SK-N-SH (cell line): ENCODE data around the gene HRCT1. TPM values are rescaled to one million over a fixed set of nuclear protein-coding genes. Genes with fewer than 3 reads are reported as not detected.

Experiments used
- CTCF ChIA-PET: fragments of 300-600, 350-600 bp; formaldehyde crosslinking; extraction: SDS; loops from one replicate; lab custom pipeline; 2021; lab: Yijun Ruan, JAX
- POLR2A ChIA-PET: fragments of 350-600 bp; sonication (Branson Sonifier 250); formaldehyde crosslinking; extraction: SDS; loops from one replicate; lab custom pipeline; 2020; ENCODE audit warnings: antibody characterized with exemption, inconsistent platforms; lab: Yijun Ruan, JAX
- DNase-seq: peaks from one replicate; pipeline ENCODE4 v3.0.0; 2012
- H2AFZ ChIP-seq: fragments of 200-600 bp; sonication (generic); 2 replicates; pipeline ENCODE4 v1.8.1; 2016; ENCODE audit warnings: antibody characterized with exemption, mild to moderate bottlenecking, low read depth
- H3F3A ChIP-seq: fragments of 200-600 bp; sonication (generic); replicated peaks from 2 replicates; pipeline ENCODE3; 2016; ENCODE audit warnings: antibody characterized with exemption, mild to moderate bottlenecking; ENCODE audit not compliant: insufficient read depth
- H3K27ac ChIP-seq, 2 experiments: fragments of 200-500 bp in 1 of 2; fragments of 200-600 bp in 1 of 2; sonication (Bioruptor generic) in 1 of 2; sonication (generic), shearing (Covaris generic) in 1 of 2; 2 replicates each; pipeline versions ENCODE4 v1.5.1 to v1.6.1; 2014 to 2016; ENCODE audit warnings: low read depth in 2 of 2, inconsistent platforms in 1 of 2, low read length in 1 of 2, mild to moderate bottlenecking in 1 of 2, mixed read lengths in 1 of 2
- H3K27me3 ChIP-seq: fragments of 200-600 bp; sonication (generic), shearing (Covaris generic); 2 replicates; pipeline ENCODE4 v1.6.1; 2016; ENCODE audit warnings: mixed run types; ENCODE audit not compliant: insufficient read depth
- H3K36me3 ChIP-seq, 2 experiments: fragments of 200-500 bp in 1 of 2; fragments of 200-600 bp in 1 of 2; sonication (Bioruptor generic) in 1 of 2; sonication (generic) in 1 of 2; replicated peaks in 1 of 2; 2 replicates each; pipeline versions ENCODE3 to v1.5.1; 2014 to 2016; ENCODE audit warnings: low read length in 1 of 2, mild to moderate bottlenecking in 1 of 2; ENCODE audit not compliant: insufficient read depth in 2 of 2, control insufficient read depth in 1 of 2
- H3K4me1 ChIP-seq, 2 experiments: fragments of 200-500 bp in 1 of 2; fragments of 200-600 bp in 1 of 2; sonication (Bioruptor generic) in 1 of 2; sonication (generic), shearing (Covaris generic) in 1 of 2; 2 replicates each; pipeline versions ENCODE4 v1.5.1 to v1.6.1; 2014 to 2016; ENCODE audit warnings: low read depth in 1 of 2, low read length in 1 of 2, mixed run types in 1 of 2; ENCODE audit not compliant: insufficient read depth in 2 of 2, control insufficient read depth in 1 of 2
- H3K4me2 ChIP-seq: fragments of 200-600 bp; sonication (generic), shearing (Covaris generic); 2 replicates; pipeline ENCODE4 v1.6.1; 2017; ENCODE audit warnings: mixed run types
- H3K4me3 ChIP-seq, 2 experiments: fragments of 200-500 bp in 1 of 2; fragments of 200-600 bp in 1 of 2; sonication (Bioruptor generic) in 1 of 2; sonication (generic), shearing (Covaris generic) in 1 of 2; 2 replicates each; pipeline versions ENCODE4 v1.5.1 to v1.8.1; 2014 to 2016; ENCODE audit warnings: low read depth in 2 of 2, inconsistent platforms in 1 of 2, low read length in 1 of 2, mild to moderate bottlenecking in 1 of 2, mixed read lengths in 1 of 2, moderate library complexity in 1 of 2
- H3K79me2 ChIP-seq: fragments of 200-600 bp; sonication (generic); 2 replicates; pipeline ENCODE4 v1.8.1; 2017; ENCODE audit warnings: mild to moderate bottlenecking; ENCODE audit not compliant: insufficient read depth
- H3K9ac ChIP-seq: fragments of 200-600 bp; sonication (generic); 2 replicates; pipeline ENCODE4 v1.6.1; 2017; ENCODE audit warnings: mixed run types
- H3K9me2 ChIP-seq: fragments of 200-600 bp; sonication (generic); 2 replicates; pipeline ENCODE4 v1.6.1; 2017; ENCODE audit warnings: mixed run types
- H3K9me3 ChIP-seq: fragments of 200-600 bp; sonication (generic); 2 replicates; pipeline ENCODE4 v1.6.1; 2017; ENCODE audit warnings: mixed run types, mild to moderate bottlenecking, moderate library complexity
- H4K20me1 ChIP-seq: fragments of 200-600 bp; sonication (generic); 2 replicates; pipeline ENCODE4 v1.6.1; 2017; ENCODE audit warnings: mild to moderate bottlenecking, mixed run types; ENCODE audit not compliant: insufficient read depth
- CTCF ChIP-seq: fragments of 200-600 bp; sonication (generic); IDR thresholded peaks from 2 replicates; pipeline ENCODE4 v1.6.1; 2017; ENCODE audit warnings: antibody characterized with exemption, mild to moderate bottlenecking, moderate library complexity
- EP300 ChIP-seq, 2 experiments: IDR thresholded peaks; 2 replicates each; pipeline versions ENCODE4 v1.4.0 to v1.6.1; 2012; ENCODE audit warnings: borderline replicate concordance in 1 of 2, low read depth in 1 of 2, low read length in 1 of 2
- EZH2phosphoT487 ChIP-seq: fragments of 200-600 bp; sonication (generic); IDR thresholded peaks from 2 replicates; pipeline ENCODE4 v1.6.1; 2017; ENCODE audit warnings: low read depth, mixed run types, mild to moderate bottlenecking, antibody characterized with exemption, moderate library complexity, borderline replicate concordance
- FOXJ3 ChIP-seq: sonication (generic); formaldehyde crosslinking; IDR thresholded peaks from 2 replicates; pipeline ENCODE4 v1.5.1; 2020; ENCODE audit warnings: mild to moderate bottlenecking, missing genetic modification reagents
- GATA2 ChIP-seq: sonication (generic); formaldehyde crosslinking; IDR thresholded peaks from 2 replicates; pipeline ENCODE4 v1.5.0; 2020; ENCODE audit warnings: mild to moderate bottlenecking, missing genetic modification reagents
- IRF3 ChIP-seq: fragments of 150-350 bp; IDR thresholded peaks from 2 replicates; pipeline ENCODE4 v1.6.1; 2016; ENCODE audit warnings: mild to moderate bottlenecking, low read depth, low read length
- MAX ChIP-seq: IDR thresholded peaks from 2 replicates; pipeline ENCODE4 v1.4.0; 2012; ENCODE audit warnings: low read depth
- MEF2A ChIP-seq: IDR thresholded peaks from 2 replicates; pipeline ENCODE4 v1.4.0; 2012; ENCODE audit warnings: low read depth, borderline replicate concordance
- MXI1 ChIP-seq: IDR thresholded peaks from 2 replicates; pipeline ENCODE4 v1.6.1; 2012; ENCODE audit warnings: mild to moderate bottlenecking, low read depth, low read length, improper control_type of control experiment
- RAD21 ChIP-seq: IDR thresholded peaks from 2 replicates; pipeline ENCODE4 v1.6.1; 2012; ENCODE audit warnings: mild to moderate bottlenecking, low read length
- REST ChIP-seq: IDR thresholded peaks from 2 replicates; pipeline ENCODE4 v1.6.1; 2012; ENCODE audit warnings: mild to moderate bottlenecking, low read depth, low read length, moderate library complexity
- SIN3A ChIP-seq: IDR thresholded peaks from 2 replicates; pipeline ENCODE4 v1.6.1; 2012; ENCODE audit warnings: low read depth, mild to moderate bottlenecking, low read length, moderate library complexity, borderline replicate concordance
- TEAD4 ChIP-seq: IDR thresholded peaks from 2 replicates; pipeline ENCODE4 v1.4.0; 2012; ENCODE audit warnings: mild to moderate bottlenecking, borderline replicate concordance; ENCODE audit not compliant: insufficient read depth
- USF2 ChIP-seq: fragments of 150-350 bp; IDR thresholded peaks from 2 replicates; pipeline ENCODE4 v1.6.1; 2017; ENCODE audit warnings: antibody characterized with exemption, low read length, low read depth, borderline replicate concordance
- YY1 ChIP-seq: IDR thresholded peaks from 2 replicates; pipeline ENCODE4 v1.4.0; 2012; ENCODE audit warnings: low read depth, mild to moderate bottlenecking
- ZBTB33 ChIP-seq: IDR thresholded peaks from 2 replicates; pipeline ENCODE4 v1.4.0; 2012; ENCODE audit warnings: low read depth, borderline replicate concordance
- WGBS: methylation state at CpG from one replicate; pipeline ENCODE4 v1.1.6; 2017; ENCODE audit warnings: low lambda C conversion rate; 5-methylcytosine and 5-hydroxymethylcytosine counted together
- polyA plus RNA-seq, 3 experiments: library from polyadenylated mRNA; depleted of rRNA; stranded (reverse); fragments of >200 nt; gene quantifications; 2 replicates each; pipeline ENCODE4 v1.2.3, GENCODE V29; 2012

HRCT1 gene
- polyA plus RNA-seq, 1 of the 3 experiments (the other 2 are of a cell fraction) = 3.0 TPM

- no peak for TF ChIP-seq GATA2
- TF ChIP-seq RAD21 = no peak
- no peak for TF ChIP-seq TEAD4
- TF ChIP-seq USF2 = no peak
- no peak for TF ChIP-seq IRF3
- no peak for TF ChIP-seq MXI1
Measured at GRCh38 chr9:35930989-35931388, 25.0 kb downstream of the HRCT1 start (continued).

GRCh38 chr9:35932735-35933134 lies 26.7 kb downstream of the HRCT1 start:
- H3K79me2 ChIP-seq = no peaks in the 10 kb centered on the region
- peak overlapping the region; percentile 75; the same call in 1 of the 2 replicates for H2AFZ ChIP-seq
- POLR2A ChIA-PET = no interaction called here
- no peak overlapping the region for H3K4me3 ChIP-seq
- no peaks in the 10 kb centered on the region for H3K9me3 ChIP-seq
- H3K4me2 ChIP-seq = no peak overlapping the region
- H3F3A ChIP-seq = peaks cover 47% of the 10 kb centered on the region
- H3K9ac ChIP-seq = no peak overlapping the region
- no peak for DNase-seq
- peaks cover 0 to 22% of the 10 kb centered on the region in 2 experiments; a peak in 3 of 4 replicates for H3K4me1 ChIP-seq
- no peak for TF ChIP-seq MAX
- TF ChIP-seq IRF3 = no peak
- TF ChIP-seq MEF2A = no peak
- TF ChIP-seq TEAD4 = no peak
- TF ChIP-seq SIN3A = no peak
- TF ChIP-seq REST = no peak
- TF ChIP-seq FOXJ3 = no peak
- no peak for TF ChIP-seq USF2
- TF ChIP-seq ZBTB33 = no peak
- no peak for TF ChIP-seq EZH2phosphoT487
- TF ChIP-seq YY1 = no peak
- no peak for TF ChIP-seq CTCF
- no peak for TF ChIP-seq EP300 (IDR thresholded peaks at IDR 0.05; ENCODE audit: borderline replicate concordance in 1 of 2, low read depth in 1 of 2, low read length in 1 of 2)
- CTCF ChIA-PET = interaction anchor here (1.0 to 2.9 kb wide), 3 partner anchors 13 to 91 kb away, joined by 4 to 9 read pairs (median 4); no protein-coding TSS in a partner anchor
- H3K27me3 ChIP-seq = no peaks in the 10 kb centered on the region
- H3K36me3 ChIP-seq = no peaks in the 10 kb centered on the region
- no peaks in the 10 kb centered on the region for H3K9me2 ChIP-seq
- H3K27ac ChIP-seq = no peak overlapping the region
- WGBS = 96% methylated on average over 3 of the region's 3 CpGs
- H4K20me1 ChIP-seq = no peaks in the 10 kb centered on the region
